Stimulated activated CD8-positive, alpha-beta memory T cell treated with anti-CD3 and anti-CD28 coated beads, Interleukin-4, amount 100 ng/mL, for 4 hours (primary cell): ENCODE data around the gene RAI14.

ENCODE experiments used
- DNase-seq, 2 donors: peaks; one replicate each; pipeline ENCODE4 v3.0.0-alpha.2; 2020; ENCODE audit warnings: low read depth in 2 of 2, low spot score in 1 of 2

Gene RAI14

DNA sequence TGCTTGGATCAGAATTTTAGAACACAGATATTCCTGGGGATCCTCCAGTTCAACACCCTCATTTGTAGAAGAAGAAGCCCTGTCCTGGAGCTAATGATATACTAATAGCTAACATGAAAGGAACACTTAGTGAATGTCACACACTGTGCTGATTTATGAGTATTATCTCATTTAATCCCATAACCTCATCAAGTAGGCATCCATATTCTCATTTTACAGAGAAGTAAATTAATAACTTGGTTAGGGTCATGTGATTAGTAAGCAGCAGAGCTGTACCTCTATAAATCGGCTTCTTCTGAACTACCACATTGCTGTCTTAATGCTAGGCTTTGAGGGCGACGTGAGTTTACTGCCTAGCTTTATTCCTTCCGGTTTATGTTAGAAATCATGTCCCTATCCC, 188.9 kb downstream of the RAI14 start:
- no peak for DNase-seq

DNA sequence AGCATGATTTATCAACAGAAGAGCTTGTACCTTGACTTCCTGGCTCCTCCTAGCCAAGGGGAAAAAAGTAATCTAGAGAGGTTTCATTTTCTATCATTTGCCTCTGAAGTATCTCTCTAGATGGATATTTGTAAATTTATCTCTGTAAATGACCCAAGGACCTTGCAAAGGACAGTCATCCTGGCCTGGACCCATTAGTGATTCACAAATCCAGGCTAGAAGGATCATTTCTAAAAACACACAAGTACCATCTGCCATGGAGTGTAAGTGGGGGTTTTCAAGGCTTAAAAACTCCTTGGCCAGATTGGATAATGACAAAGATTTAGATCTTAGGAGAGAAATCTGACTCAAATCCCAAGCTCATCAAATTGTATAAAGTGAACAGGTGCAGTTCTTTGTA, 190.9 kb downstream of the RAI14 start:
- no peak for DNase-seq

DNA sequence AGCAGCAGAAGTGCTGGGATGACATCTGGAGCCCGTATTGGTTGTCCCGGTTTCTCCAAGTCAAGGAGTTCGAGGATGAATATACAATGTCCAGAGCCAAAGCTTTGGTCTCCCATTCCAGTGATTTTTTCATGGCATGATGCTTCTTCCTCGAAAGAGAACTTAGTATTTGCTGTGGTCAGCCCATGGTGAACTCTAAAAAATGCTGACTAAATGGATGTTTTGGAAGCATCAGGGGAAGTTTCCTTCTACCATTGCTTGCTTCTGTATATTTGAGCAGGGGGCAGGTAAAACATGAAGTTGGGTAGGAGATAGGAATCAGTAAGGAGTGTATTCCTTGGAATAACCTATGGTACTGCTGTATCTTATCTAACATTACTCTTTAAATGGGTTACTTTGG, 191.4 kb downstream of the RAI14 start:
- DNase-seq, result no peak

DNA sequence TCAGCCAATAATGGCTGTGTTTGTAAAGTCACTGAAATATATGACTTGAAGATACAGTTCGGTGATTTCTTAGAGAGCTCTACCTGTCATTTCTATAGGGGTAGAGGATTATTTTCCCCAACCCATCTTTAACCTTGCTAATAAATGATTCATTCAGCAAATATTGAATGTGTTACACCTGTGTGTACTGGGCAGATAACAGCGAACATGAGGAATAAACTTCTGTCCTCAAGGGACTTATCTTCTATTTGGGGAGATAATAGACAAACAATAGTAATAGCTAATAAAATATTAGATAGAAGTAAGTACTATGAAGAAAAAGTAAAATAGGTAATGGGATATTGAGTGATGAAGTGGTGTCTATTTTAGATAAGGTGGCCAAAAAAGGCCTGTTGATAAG, 192.1 kb downstream of the RAI14 start:
- DNase-seq, result no peak

DNA sequence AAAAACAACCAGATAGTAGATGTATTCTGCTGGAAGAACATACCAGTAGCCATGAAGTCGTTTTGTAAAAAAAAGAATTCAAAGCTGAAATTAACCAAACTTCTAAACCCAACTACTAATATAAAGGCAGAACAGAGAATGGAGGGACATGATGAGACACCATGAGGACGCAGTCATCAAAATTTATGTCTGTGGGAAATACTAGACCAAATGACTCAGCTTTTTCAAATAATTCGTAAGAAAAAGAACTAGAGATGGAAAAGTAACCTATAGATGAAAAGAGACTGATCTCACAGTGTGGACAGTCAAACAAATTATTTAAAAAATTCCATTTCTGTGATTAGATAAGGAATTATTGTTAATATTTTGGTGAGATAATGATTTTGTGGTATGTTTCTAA, 193.1 kb downstream of the RAI14 start:
- DNase-seq, result no peak

DNA sequence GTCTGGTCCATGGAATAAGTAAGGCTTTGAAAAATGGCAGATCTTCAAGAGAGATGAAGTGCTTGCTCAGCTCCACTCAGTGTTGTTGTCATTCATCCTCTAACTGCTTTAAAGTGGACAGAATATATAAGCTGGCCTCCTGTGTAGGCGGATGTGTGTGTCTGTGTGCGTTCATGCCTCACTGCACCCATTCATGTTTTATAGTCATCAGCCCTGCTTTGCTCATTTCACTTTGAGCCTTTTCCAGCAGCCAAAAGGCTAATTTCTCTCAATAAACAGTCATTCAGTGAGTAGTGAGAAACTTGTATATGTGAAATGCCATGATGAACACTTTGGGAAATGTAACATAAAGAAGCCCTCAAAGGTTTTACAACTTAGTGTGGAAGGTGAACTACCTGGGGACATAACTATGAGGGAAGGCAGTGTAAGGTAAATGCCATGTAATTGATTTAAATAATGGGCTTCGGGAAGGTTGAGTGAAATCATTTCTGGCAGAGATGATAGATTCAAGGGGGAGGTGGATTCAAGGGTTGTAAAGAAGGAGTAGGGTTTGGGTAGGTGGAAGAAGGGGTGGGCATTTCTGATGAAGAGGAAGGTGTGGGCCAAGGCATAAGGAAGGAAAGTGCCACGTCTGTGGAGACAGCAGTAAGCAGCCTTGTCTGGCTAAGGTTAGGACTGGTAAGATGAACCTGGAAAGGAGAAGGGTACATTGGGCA, 198.5 kb downstream of the RAI14 start:
- no peak for DNase-seq

DNA sequence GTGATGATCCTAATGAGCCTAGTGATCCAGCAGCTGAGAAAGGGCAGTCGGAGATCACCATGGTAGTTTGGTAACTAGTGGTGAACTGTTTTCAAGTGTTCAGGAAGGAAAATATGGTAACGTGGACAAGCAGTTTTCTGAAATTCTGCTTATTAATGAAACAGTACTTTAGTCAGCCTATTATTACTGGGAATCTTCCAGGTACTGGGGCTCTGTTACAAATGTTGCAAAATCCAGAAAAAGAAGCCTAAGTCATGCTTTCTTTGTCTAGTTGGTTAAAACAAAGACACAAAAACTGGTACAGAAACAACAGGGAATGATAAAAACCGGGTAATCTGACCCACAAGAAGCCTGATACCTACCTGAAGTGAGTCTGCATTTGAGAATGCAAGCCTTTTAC, 201.0 kb downstream of the RAI14 start:
- DNase-seq, result no peak

DNA sequence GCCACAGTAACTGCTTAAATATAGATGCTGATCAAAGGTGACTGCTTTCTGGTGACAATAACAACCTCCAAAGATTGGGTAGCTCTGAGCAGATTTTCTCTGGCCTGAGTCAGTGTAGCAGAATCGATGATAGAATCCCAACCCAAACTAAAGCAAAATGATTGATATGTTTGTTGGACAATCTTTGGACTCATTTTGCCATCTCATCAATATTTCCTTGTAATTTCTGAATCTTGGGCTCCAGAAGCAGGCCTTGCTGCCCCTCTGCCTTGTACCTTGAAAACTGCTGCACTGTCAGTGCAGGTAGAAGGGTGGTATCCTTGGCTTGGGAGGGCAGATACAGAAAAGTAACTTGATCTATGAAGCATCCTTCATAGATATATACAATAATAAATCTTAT, 201.8 kb downstream of the RAI14 start:
- DNase-seq, result no peak

DNA sequence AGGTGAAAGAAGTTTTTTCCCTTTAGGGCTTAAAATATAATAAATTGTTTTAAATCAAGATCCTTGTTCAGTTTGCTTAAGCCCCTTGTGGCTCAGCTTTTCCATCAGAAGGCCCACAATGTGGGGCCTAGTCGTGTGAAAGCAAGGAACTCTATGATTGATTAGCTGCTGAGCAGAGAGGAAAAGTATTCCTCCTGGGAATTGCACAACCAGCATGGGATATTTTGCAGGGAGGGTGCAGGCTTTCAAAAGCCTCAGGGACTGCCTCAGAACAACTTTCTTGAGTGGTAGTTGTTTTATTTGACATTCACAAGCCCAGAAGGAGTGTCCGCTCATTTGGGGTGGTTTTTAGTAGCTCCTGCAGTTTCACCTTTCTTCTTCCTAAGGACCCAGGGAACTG, 202.7 kb downstream of the RAI14 start:
- no peak for DNase-seq

DNA sequence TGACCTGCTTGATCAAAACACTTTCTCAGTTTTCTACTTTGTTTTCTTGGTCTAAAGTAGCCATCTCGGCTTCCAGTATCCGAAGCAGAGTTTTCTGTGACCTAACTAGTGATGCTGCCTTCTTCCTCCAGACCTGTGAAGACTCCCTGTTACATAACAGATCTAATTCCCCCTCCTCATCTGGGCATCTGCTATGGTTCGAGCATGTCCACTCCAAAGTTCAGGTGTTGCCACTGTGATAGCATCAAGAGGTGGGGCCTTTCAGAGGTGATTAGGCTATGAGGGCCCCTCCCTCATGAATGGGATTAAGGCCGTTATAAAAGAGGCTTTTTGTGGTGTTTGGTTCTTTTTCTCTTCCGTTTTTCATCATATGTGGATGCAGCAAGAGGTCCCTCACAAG, 203.1 kb downstream of the RAI14 start:
- DNase-seq, result no peak

DNA sequence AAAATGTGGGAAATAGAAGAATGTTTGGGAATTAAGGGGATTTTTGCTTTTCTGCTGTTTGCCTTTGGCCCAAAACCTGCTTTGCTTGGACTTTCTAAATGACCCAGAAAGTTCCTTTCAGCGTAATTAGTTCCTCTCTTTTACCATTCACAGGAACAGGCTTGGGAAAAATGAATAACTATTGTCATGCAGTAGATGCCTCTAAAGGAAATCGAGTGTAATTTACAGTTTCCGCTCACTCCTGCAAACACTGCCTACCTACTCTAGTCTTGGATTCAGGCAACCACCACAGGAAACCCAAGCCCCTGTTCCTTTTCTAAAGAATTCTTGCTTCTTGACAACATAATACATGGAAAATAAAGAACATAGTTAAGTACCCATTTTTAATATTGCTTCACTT, 207.8 kb downstream of the RAI14 start:
- DNase-seq, result no peak

DNA sequence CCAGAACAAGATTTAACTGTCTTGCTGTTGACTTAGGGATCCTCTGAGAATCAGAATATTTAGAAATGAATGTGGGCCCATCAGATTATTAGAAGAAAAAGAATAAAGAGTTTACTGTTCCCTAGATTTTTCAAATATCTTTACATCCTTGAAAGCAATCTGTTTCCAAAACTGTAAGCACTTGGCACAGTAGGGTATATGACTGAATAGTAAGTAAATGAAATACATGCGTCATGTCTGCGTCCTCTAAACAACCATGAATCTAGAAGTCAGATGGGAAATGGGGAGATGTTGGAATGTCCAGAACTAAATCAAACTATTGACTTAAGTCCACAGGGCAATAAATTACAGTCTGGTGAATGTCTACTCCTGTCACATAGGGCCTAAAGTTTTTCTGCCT, 209.0 kb downstream of the RAI14 start:
- no peak for DNase-seq

DNA sequence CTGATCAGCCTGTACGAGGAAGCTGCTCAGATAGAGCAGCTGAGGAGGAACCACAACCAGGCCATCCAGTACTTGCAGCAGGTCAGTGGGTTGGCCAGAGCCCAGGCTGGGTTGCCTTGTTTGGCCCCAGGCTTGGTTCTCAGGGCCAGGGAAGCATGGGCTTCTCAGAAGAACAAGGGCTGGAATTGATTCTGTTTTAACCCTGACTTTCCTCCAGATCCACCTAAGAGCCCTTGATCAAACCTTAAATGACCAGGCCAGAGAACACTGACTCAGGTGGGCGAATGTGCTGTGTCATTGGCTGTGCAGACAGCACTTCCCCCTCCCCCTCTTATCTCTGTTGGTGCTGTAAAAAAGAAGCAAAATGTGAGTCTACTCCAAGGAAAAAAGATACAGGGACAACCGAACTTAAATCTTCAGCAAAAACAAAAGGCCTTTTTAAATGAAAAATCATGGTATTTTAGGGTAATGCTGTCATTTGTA, 210.9 kb downstream of the RAI14 start:
- no peak for DNase-seq

DNA sequence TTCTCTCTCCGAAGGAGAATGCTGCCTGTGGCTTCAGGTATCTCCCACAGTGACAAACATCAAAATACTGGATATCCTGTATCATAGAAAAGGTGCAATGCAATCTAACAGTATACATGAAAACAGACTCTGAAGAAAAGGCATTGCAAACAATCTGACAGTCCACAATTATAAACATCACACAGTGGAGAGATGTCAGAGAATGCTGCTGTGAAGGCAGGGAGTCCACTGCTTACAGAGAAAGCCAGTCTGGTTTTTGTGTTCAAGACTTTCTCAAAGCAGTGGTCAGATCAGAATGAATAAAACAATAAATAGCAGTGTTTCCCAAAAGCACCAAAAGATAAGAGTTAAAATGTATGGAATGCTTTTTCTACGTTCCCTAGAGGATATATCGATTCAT, 211.5 kb downstream of the RAI14 start:
- no peak for DNase-seq

DNA sequence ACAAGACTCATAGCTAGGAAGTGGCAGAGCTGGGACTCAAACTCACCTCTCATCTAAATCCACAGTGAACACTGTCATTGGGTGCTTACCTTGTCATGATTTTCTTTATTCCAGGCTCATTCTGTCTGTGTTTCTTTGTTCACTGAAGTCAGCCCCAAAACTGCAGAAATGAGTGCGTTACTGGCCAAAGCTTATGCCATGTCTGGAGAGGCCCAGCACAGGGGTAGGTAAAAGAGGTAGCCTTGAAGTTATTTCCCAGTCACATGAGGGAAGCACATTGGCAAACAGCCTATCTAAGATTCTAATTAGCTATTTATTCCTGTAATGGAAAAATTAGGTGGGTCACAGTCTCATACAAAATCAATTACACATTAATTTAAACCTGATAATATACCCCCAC, 212.7 kb downstream of the RAI14 start:
- no peak for DNase-seq

DNA sequence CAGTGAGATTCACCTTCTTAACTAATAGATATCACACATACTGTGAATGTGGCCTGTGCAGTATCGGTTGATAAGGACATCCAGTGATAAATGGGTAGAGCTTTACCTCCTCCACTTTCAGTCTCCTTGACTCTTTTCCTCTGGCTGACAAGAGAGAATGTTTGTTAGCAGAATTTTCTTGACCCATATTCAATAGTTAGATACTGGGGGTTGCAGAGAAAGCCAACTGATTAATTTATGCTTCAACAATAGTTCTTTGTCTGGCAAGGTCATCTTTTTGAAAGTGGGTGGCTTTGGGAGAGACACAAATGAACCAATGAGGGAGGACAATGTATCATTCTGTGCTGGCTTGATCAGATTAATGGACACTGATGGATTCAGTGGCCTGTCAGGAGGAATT, 213.1 kb downstream of the RAI14 start:
- DNase-seq, result no peak

DNA sequence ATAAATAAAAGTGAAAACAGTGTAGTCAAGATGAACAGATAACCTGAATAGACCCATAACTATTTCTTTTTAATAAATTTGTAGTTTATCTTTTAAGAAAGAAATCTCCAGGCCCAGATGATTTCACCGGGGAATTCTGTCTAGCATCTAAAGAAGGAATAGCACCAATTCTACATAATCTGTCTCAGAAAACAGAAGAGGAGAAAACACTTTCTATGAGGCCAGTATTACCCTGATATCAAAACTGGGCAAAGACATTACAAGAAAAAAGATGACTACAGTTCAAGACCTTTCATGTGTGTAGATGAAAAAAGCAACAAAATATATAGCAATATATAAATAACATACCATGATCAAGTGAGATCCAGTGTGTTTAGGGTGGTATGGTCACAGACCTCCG, 214.3 kb downstream of the RAI14 start:
- no peak for DNase-seq

DNA sequence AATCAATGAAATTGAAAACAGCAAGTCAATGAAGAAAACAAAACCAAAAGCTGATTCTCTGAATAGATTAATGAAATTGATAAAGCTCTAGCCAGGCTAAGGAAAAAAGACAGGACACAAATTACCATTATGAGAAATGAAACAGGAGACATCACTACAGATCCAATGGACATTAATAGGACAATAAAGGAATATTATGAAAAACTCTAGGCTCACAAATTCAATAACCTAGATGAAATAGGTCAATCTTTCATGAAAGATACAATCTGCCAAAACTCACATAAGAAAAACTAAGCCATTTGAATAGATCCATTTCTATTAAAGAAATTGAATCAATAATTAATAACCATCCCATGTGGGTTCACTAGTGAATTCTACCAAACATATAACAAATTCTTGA, 220.1 kb downstream of the RAI14 start:
- no peak for DNase-seq

DNA sequence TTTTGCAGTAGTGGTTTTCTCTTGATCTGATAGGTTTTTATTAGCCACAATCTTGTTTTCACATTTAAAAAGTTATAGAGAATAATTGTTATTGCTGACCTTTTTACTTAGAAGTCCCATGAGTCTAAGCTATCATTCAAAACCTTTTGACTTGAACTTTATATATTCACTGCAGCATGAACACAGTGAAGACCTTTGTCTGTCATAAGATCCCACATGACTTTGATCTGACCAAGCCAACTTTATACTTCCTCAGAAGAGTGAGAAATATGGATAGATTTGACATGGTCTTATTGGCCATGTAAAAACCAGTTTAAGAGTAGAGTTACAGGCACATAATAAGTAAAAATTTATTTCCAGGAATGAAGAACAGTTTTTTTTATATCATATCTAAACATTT, 225.1 kb downstream of the RAI14 start:
- DNase-seq, result no peak
